NK-92 (cell line): ENCODE measurements around the gene TTC39A.
"Not testable (repeated sequence)": the region's sequence is repeated elsewhere in the genome, so short reads cannot be mapped to it uniquely, and the experiment has no call there.

Experiments used
- DNase-seq: peaks from one replicate; lab custom pipeline; 2025; ENCODE audit not compliant: unreplicated experiment; lab: John Stamatoyannopoulos, UW

TTC39A gene

DNA sequence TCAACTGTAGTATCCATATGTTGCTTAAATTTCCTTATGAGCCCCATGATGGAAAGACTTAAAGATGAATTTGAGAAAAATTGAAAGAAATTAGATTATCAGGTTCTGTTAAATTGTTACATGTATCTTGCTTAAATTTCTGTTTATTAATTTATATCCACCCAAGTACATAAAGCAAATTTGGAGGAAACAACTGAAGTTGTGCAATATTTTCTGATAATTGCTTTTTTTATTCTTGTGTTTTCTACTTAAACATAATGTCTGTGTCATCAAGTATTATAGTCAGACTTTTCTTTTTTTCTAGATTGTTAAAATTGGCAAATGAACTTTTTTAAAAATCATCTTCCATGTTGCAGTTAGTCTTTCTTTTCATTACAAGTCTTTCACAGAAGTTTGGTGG, 57.4 kb downstream of the TTC39A start:
- DNase-seq = no peak

GRCh38 chr1:51270751-51271150, 59.6 kb downstream of the TTC39A start:
- DNase-seq = no peak

DNA sequence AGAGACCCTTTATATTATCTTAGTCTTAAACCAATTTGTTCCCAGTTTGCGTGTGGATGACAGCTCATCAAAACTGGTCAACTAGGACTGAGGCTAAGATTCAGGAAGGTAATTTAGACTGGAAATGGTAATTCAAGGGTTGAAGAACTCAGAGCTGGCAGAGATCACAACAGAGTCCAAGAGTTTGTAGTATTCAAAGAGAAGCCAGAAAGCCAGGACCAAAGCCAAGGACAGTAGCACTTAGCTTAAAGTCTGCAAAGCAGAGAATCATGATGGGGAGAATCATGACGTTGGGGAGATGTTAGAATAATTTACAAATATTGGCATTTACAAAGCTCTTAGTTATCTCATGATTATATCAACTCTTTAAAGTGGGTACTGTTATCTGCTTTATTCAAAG, 61.7 kb downstream of the TTC39A start:
- DNase-seq = no peak

DNA sequence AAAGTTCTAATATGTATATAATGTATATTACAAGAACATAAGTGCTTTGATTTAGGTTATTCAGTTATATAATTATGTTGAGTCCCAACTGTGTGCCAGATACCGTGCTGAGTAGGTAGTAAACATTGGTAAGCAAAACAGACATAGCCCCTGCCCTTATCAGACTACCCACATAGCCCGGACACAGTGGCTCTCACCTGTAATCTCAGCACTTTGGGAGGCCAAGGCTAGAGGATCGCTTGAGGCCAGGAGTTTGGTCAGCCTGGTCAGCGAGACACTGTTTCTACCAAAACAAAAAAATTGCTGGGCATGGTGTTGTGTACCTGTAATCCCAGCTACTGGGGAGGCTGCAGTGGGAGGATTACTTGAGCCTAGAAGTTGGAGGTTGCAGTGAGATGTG, 63.6 kb downstream of the TTC39A start:
- DNase-seq = no peak

DNA sequence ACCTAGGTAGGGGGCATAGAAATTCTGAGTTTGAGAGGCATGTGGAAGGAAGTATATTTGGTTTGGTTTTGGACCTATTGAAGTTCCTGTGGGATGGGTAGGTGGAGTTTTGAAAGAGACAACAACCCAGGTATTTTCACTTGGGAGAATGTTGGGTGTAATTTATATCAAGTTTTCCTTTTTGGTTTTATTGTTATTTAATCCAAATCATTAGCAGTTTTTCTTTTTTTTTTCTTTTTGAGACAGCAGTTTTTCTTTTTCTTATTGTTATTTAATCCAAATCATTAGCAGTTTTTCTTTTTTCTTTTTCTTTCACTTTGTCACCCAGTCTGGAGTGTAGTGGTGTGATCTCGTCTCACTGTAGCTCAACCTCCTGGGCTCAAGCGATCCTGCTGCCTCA, 64.2 kb downstream of the TTC39A start:
- DNase-seq = no peak

- DNase-seq = no peak
Measured at GRCh38 chr1:51265618-51266017, 64.7 kb downstream of the TTC39A start.

- DNase-seq = no peak
Measured at GRCh38 chr1:51264451-51264850, 65.9 kb downstream of the TTC39A start.

- no peak for DNase-seq
Measured at GRCh38 chr1:51263147-51263877, 67.0 kb downstream of the TTC39A start.

- no peak for DNase-seq
Measured at GRCh38 chr1:51255331-51255730, 75.0 kb downstream of the TTC39A start.

- no peak for DNase-seq
Measured at GRCh38 chr1:51253691-51254090, 76.7 kb downstream of the TTC39A start.

- DNase-seq = no peak
Measured at GRCh38 chr1:51252366-51252765, 78.0 kb downstream of the TTC39A start.

GRCh38 chr1:51251165-51251564, 79.2 kb downstream of the TTC39A start:
- DNase-seq = not testable (repeated sequence)

GRCh38 chr1:51250729-51251128, 79.6 kb downstream of the TTC39A start:
- DNase-seq = not testable (repeated sequence)

DNA sequence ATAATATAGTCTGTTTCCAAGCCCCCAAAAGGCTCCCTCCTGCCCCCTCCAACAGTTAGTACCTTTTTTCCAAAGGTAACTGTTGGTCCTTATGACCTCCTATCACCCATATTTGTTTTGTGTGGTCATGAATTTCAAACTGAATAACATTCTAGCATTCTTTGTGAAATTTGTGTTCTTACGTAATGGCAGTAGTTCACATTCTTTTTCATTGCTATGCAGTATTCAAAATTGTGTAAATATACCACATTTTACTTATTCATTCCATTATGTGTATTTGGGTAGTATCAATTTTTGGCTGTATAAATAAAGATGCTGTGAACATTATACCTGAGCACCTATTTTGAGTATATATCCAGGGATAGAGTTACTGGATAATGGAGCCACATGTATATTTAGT, 80.9 kb downstream of the TTC39A start:
- no peak for DNase-seq

- no peak for DNase-seq
Measured at GRCh38 chr1:51247499-51247898, 82.9 kb downstream of the TTC39A start.

GRCh38 chr1:51247022-51247421, 83.3 kb downstream of the TTC39A start:
- DNase-seq = no peak

DNA sequence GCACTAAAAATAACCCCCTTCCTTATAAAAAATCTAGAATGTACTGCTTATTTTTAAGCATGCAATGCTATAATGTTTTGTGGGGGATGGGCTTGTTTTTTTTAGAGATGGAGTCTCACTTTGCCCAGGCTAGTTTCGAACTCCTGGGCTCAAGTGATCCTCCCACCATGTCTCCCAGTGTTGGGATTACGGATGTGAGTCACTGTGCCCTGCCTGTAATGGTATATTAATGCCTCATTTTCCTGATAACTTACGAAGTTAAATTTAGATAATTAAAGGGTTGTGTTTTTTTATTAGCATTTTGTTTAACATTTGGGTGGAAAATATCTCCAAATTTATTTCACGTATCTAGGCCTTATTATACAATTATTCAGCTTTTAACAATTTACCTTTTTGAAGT, 87.8 kb downstream of the TTC39A start:
- DNase-seq = no peak

DNA sequence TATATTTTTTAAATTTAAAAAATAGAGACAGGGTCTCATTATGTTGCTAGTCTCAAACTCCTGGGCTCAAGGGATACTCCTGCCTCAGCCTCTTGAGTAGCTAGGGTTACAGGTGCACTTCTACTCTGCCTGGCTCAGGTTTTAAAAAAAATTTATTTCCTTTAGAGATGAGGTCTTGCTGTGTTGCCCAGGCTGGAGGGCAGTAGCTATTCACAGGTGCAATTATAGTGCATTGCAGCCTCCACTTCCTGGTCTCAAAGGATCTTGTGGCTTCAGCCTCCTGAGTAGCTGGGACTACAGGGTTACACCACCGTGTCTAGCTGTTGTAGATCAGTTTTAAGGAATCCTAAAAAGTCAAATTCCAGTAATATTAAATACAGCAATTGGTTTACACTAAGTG, 89.2 kb downstream of the TTC39A start:
- DNase-seq = no peak

DNA sequence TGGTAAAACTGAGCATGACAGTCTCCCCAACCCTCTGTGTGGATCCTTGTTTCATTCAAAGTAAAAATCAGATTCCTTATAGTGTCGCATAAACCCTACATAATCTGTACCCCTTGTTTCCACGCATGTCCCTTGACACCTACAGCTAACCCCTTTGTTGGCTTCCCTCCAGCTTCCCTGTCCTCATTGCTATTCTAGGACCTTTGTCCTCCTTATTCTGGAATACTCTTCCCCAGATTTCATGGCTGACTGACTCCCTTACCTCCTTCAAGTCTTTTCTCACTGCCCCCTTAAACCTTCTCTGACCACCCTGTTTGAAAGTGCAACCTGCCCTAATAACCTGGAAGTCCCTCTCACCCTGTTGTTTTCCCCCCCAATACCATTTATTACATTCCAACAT, 90.3 kb downstream of the TTC39A start:
- no peak for DNase-seq

GRCh38 chr1:51238034-51238403, 92.3 kb downstream of the TTC39A start:
- no peak for DNase-seq

- DNase-seq = no peak
Measured at GRCh38 chr1:51237351-51238033, 92.9 kb downstream of the TTC39A start.
